HepG2 (cell line): ENCODE results near the gene AXIN2. TPM values are rescaled to one million over a fixed set of nuclear protein-coding genes. Genes with fewer than 3 reads are reported as not detected.

ENCODE experiments used
- ATAC-seq: fragments of 200-7000 bp; cut with Tn5 transposase; 3 replicates; pipeline ENCODE4 v1.9.1; 2020; ENCODE audit warnings: mild to moderate bottlenecking, moderate library complexity
- BruUV-seq: library from RNA; stranded (reverse); fragments of 400-500 nt; replicated peaks from 2 replicates; lab custom pipeline; 2021; lab: Mats Ljungman, UMichigan
- CTCF ChIA-PET: fragments of 300-600 bp; formaldehyde crosslinking; extraction: SDS; loops from one replicate; lab custom pipeline; 2021; ENCODE audit warnings: low total read pairs, inconsistent platforms, low intra/inter-chr PET ratio; lab: Yijun Ruan, JAX
- POLR2A ChIA-PET: fragments of 350-600 bp; sonication (Branson Sonifier 250); formaldehyde crosslinking; loops from one replicate; lab custom pipeline; 2020; ENCODE audit warnings: antibody characterized with exemption, inconsistent platforms; lab: Yijun Ruan, JAX
- DNase-seq: peaks from one replicate; pipeline ENCODE4 v3.0.0-alpha.2; 2015; ENCODE audit warnings: low spot score
- FAIRE-seq: peaks from 3 replicates; lab custom pipeline; 2011; peaks lifted over from hg19 to GRCh38; lab: Jason Lieb, UNC
- H2AFZ ChIP-seq: one replicate; pipeline ENCODE4 v1.6.1; 2011; ENCODE audit warnings: low read length, inconsistent platforms
- H3K27ac ChIP-seq: fragments of 300-600 bp; 3 replicates; pipeline ENCODE4 v1.8.0; 2011; ENCODE audit warnings: mixed run types, mild to moderate bottlenecking, mixed read lengths, low read length, inconsistent platforms; ENCODE audit not compliant: insufficient read depth; ENCODE audit errors: extremely low read length
- H3K27me3 ChIP-seq, 2 experiments: fragments of 200-600 bp in 1 of 2; 2 replicates in 1 of 2; 3 replicates in 1 of 2; pipeline versions ENCODE4 v1.6.0 to v1.8.0; 2011; ENCODE audit warnings: low read length in 2 of 2, mild to moderate bottlenecking in 2 of 2, moderate library complexity in 2 of 2, inconsistent platforms in 1 of 2; ENCODE audit not compliant: insufficient read depth in 2 of 2, control insufficient read depth in 1 of 2
- H3K36me3 ChIP-seq, 2 experiments: fragments of 200-600 bp in 1 of 2; replicated peaks in 1 of 2; 2 replicates in 1 of 2; 3 replicates in 1 of 2; pipeline versions ENCODE4 v1.5.1 to v1.8.0; 2011; ENCODE audit warnings: low read length in 2 of 2, inconsistent platforms in 1 of 2; ENCODE audit not compliant: insufficient read depth in 2 of 2, control insufficient read depth in 1 of 2
- H3K4me1 ChIP-seq: 2 replicates; pipeline ENCODE4 v1.5.1; 2012; ENCODE audit warnings: low read length, inconsistent platforms; ENCODE audit not compliant: insufficient read depth
- H3K4me2 ChIP-seq: 2 replicates; pipeline ENCODE4 v1.6.0; 2011; ENCODE audit warnings: low read depth, low read length, inconsistent platforms
- H3K4me3 ChIP-seq, 3 experiments: fragments of 200-600 bp in 1 of 3; sonication (generic), shearing (Covaris generic) in 1 of 3; replicated peaks in 1 of 3; 2 replicates each; pipeline ENCODE4 v1.5.1; 2011 to 2016; ENCODE audit warnings: low read length in 3 of 3, inconsistent platforms in 2 of 3, low read depth in 2 of 3, mild to moderate bottlenecking in 2 of 3, control low read depth in 1 of 3, mixed read lengths in 1 of 3; ENCODE audit not compliant: insufficient read depth in 1 of 3
- H3K79me2 ChIP-seq: one replicate; pipeline ENCODE4 v1.6.1; 2011; ENCODE audit warnings: low read length, inconsistent platforms; ENCODE audit not compliant: insufficient read depth
- H3K9ac ChIP-seq: 2 replicates; pipeline ENCODE4 v1.6.0; 2011; ENCODE audit warnings: mild to moderate bottlenecking, low read depth, low read length, inconsistent platforms; ENCODE audit not compliant: insufficient read depth
- H3K9me3 ChIP-seq: 2 replicates; pipeline ENCODE4 v1.5.1; 2012; ENCODE audit warnings: mild to moderate bottlenecking, low read length
- H4K20me1 ChIP-seq: 2 replicates; pipeline ENCODE4 v1.6.0; 2011; ENCODE audit warnings: inconsistent platforms, mild to moderate bottlenecking, low read length, moderate library complexity; ENCODE audit not compliant: insufficient read depth
- BCL6 ChIP-seq: IDR thresholded peaks from 2 replicates; pipeline ENCODE4 v1.6.1; 2016; ENCODE audit warnings: missing genetic modification reagents, missing compliant biosample characterization
- FOXA3 ChIP-seq: IDR thresholded peaks from 2 replicates; pipeline ENCODE4 v1.6.1; 2016; ENCODE audit warnings: missing genetic modification reagents, missing compliant biosample characterization
- FOXK1 ChIP-seq: sonication (generic); formaldehyde crosslinking; IDR thresholded peaks from 2 replicates; pipeline ENCODE4 v1.4.0; 2020; ENCODE audit warnings: low read depth, missing genetic modification reagents, borderline replicate concordance
- KLF16 ChIP-seq, 2 experiments: sonication (generic) in 1 of 2; formaldehyde crosslinking in 1 of 2; IDR thresholded peaks; 2 replicates each; pipeline versions ENCODE4 v1.6.1 to v1.8.0; 2016 to 2023; ENCODE audit warnings: missing genetic modification reagents in 2 of 2, missing compliant biosample characterization in 1 of 2
- PATZ1 ChIP-seq: sonication (generic); formaldehyde crosslinking; IDR thresholded peaks from 2 replicates; pipeline ENCODE4 v1.4.0; 2020; ENCODE audit warnings: missing genetic modification reagents
- RARA ChIP-seq: IDR thresholded peaks from 2 replicates; pipeline ENCODE4 v1.6.1; 2016; ENCODE audit warnings: missing genetic modification reagents, missing compliant biosample characterization
- RBM22 ChIP-seq: fragments of 200-400 bp; formaldehyde crosslinking; optimal IDR thresholded peaks from 2 replicates; pipeline ENCODE3; 2017; ENCODE audit warnings: mild to moderate bottlenecking, low read length, moderate library complexity
- RXRA ChIP-seq: sonication (generic); formaldehyde crosslinking; IDR thresholded peaks from 2 replicates; pipeline ENCODE4 v1.5.1; 2020; ENCODE audit warnings: missing genetic modification reagents
- SP4 ChIP-seq: sonication (generic); formaldehyde crosslinking; IDR thresholded peaks from 2 replicates; pipeline ENCODE4 v1.8.1; 2023; ENCODE audit warnings: mild to moderate bottlenecking, missing genetic modification reagents
- SRF ChIP-seq: IDR thresholded peaks from 2 replicates; pipeline ENCODE4 v1.6.1; 2011; ENCODE audit warnings: mild to moderate bottlenecking, low read depth, low read length, moderate library complexity
- U2AF2 ChIP-seq: fragments of 200-400 bp; formaldehyde crosslinking; IDR thresholded peaks from 2 replicates; pipeline ENCODE4 v1.6.1; 2017; ENCODE audit warnings: low read depth, mild to moderate bottlenecking, low read length
- YEATS2 ChIP-seq: sonication (generic); formaldehyde crosslinking; IDR thresholded peaks from 2 replicates; pipeline ENCODE4 v1.4.0; 2020; ENCODE audit warnings: missing genetic modification reagents, borderline replicate concordance
- ZBTB43 ChIP-seq: sonication (generic); formaldehyde crosslinking; conservative IDR thresholded peaks from 2 replicates; pipeline ENCODE4 v1.4.0; 2020; ENCODE audit warnings: missing genetic modification reagents
- ZNF597 ChIP-seq: sonication (generic); formaldehyde crosslinking; IDR thresholded peaks from 2 replicates; pipeline ENCODE4 v1.5.0; 2020; ENCODE audit warnings: missing genetic modification reagents
- ZNF691 ChIP-seq: sonication (generic); formaldehyde crosslinking; IDR thresholded peaks from 2 replicates; pipeline ENCODE4 v1.4.0; 2020; ENCODE audit warnings: missing genetic modification reagents, low read depth, mild to moderate bottlenecking, borderline replicate concordance
- ZNF746 ChIP-seq: sonication (generic); formaldehyde crosslinking; IDR thresholded peaks from 2 replicates; pipeline ENCODE4 v1.8.0; 2022; ENCODE audit warnings: mild to moderate bottlenecking, missing genetic modification reagents
- ZNF784 ChIP-seq: sonication (generic); formaldehyde crosslinking; IDR thresholded peaks from 2 replicates; pipeline ENCODE4 v1.5.1; 2020; ENCODE audit warnings: missing genetic modification reagents, mild to moderate bottlenecking, borderline replicate concordance
- WGBS: methylation state at CpG from one replicate; pipeline ENCODE4 v1.1.6; 2017; ENCODE audit warnings: low lambda C conversion rate; 5-methylcytosine and 5-hydroxymethylcytosine counted together
- in situ Hi-C: cut with HindIII; loops from 2 replicates; pipeline ENCODE4 v1.10.0; 2017; ENCODE audit warnings: low pct_unique_long_range_greater_than_20kb; ENCODE audit not compliant: extremely low pct_ligation_motif_present
- intact Hi-C: fragments of 100-400 bp; cut with micrococcal nuclease; formaldehyde crosslinking; loops from one replicate; pipeline ENCODE4 v1.10.0; 2022; ENCODE audit not compliant: unreplicated experiment
- polyA plus RNA-seq, 8 experiments: library from polyadenylated mRNA; depleted of rRNA in 3 of 8; stranded (reverse) in 7 of 8; unstranded in 1 of 8; fragments of >200 nt; fragmentation: Illumina TruSeq in 4 of 8; extraction: Trizol in 4 of 8; gene quantifications; 2 replicates each; pipeline versions ENCODE4 v1.2.1 to v1.2.3, GENCODE V29; 2011 to 2016; ENCODE audit warnings: low read depth in 4 of 8, missing spikeins in 1 of 8, mixed read lengths in 1 of 8; ENCODE audit not compliant: insufficient read depth in 1 of 8
- total RNA-seq, 5 experiments: library from RNA; depleted of rRNA; stranded (reverse); fragments of >200 nt; fragmentation: Illumina TruSeq; extraction: Trizol; gene quantifications; 2 replicates each; pipeline ENCODE4 v1.2.3, GENCODE V29; 2016; ENCODE audit warnings: low read depth in 1 of 5

The AXIN2 gene
- total and polyA plus RNA-seq, 2 of the 13 experiments (the other 11 are each of a cell fraction or from before 2014, with no cell fraction given) = 58.6 to 63.4 TPM

GRCh38 chr17:65550758-65551157 is 10.7 kb downstream of the AXIN2 start (continued):
- TF ChIP-seq PATZ1 (CRISPR knock-in tag) (peak; percentile 42; the same call in 1 of the 2 replicates), ZBTB43 (CRISPR knock-in tag) (no peak)

GRCh38 chr17:65550075-65550662 is 11.3 kb downstream of the AXIN2 start:
- WGBS = 80% methylated on average over 9 of the region's 9 CpGs
- peaks cover 57 to 81% of the 10 kb centered on the region in 2 experiments for H3K36me3 ChIP-seq
- intact Hi-C loops (loop anchor here (10.0 kb wide), 1 partner anchor 405 kb away; no protein-coding TSS in a partner anchor), in situ Hi-C loops (no loop called here)
- no peaks in the 10 kb centered on the region for H3K27me3 ChIP-seq
- H3K4me2 ChIP-seq = peak overlapping the region; percentile 42; the same call in 1 of the 2 replicates
- no peak overlapping the region for H2AFZ ChIP-seq
- no peak overlapping the region for H3K9ac ChIP-seq
- peaks cover 2% of the 10 kb centered on the region for H3K79me2 ChIP-seq
- FAIRE-seq (no peak), ATAC-seq (no peak), DNase-seq (no peak)
- peaks cover 7% of the 10 kb centered on the region for H3K4me1 ChIP-seq
- no TSS peak for BruUV-seq
- POLR2A ChIA-PET = interaction anchor here (1.1 kb wide), 1 partner anchor 12 kb away, joined by 4 read pairs; no protein-coding TSS in a partner anchor
- no peak overlapping the region for H3K27ac ChIP-seq
- H3K4me3 ChIP-seq = no peak overlapping the region
- no peaks in the 10 kb centered on the region; the same call in 1 of the 2 replicates for H4K20me1 ChIP-seq
- H3K9me3 ChIP-seq = no peaks in the 10 kb centered on the region
- CTCF ChIA-PET = no interaction called here
- TF ChIP-seq RBM22 = peak; percentile 94
- TF ChIP-seq SP4 (CRISPR knock-in tag) = no peak
- no peak for TF ChIP-seq BCL6 (CRISPR knock-in tag)
- no peak for TF ChIP-seq ZNF746
- no peak for TF ChIP-seq YEATS2 (CRISPR knock-in tag)
- 0 out of 4 replicates have a peak, but pooled peaks of 1 of the 2 experiments have one; percentile 51 for TF ChIP-seq KLF16 (CRISPR knock-in tag; IDR thresholded peaks at IDR 0.05)
- TF ChIP-seq ZNF691 (CRISPR knock-in tag) = 0 out of 2 replicates have a peak, but pooled peaks have one; percentile 0
- TF ChIP-seq ZNF597 (CRISPR knock-in tag) = no peak
- no peak for TF ChIP-seq ZNF784
- TF ChIP-seq FOXK1 = no peak
- TF ChIP-seq U2AF2 = no peak
- no peak for TF ChIP-seq SRF
- TF ChIP-seq FOXA3 (CRISPR knock-in tag) = no peak
- TF ChIP-seq RXRA (CRISPR knock-in tag) = 0 out of 2 replicates have a peak, but pooled peaks have one; percentile 13
- no peak for TF ChIP-seq RARA (CRISPR knock-in tag)
